Stimulated activated CD4-positive, alpha-beta T cell treated with anti-CD3 and anti-CD28 coated beads, TNF-alpha, amount 100 ng/mL, for 24 hours (primary cell): ENCODE data around the gene KIRREL3.
A peak's percentile ranks its signal among the peaks of the same experiment; 100 is the strongest.

Source experiments
- DNase-seq, 3 experiments: peaks; one replicate each; pipeline ENCODE4 v3.0.0-alpha.2; 2020; ENCODE audit warnings: low read depth in 3 of 3

The KIRREL3 gene

DNA sequence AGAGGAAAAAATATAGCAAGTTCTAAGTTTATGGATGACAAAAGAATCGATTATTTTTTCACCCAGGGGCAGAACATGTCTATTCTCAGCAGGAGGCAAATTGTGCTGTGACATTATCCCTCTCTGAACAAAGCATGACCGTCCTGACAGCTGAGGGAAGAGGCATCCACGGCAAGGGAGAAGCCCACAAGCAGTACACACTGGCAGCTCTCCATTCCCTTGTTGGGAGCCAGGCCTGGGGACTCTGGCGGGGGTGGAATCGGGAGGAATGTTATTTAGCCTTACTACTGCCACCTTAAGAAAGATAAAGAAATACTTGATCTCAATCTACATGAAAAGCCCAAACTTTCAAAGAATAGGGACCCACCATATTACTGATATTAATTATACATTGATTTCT is 3.4 kb downstream of the KIRREL3 start:
- DNase-seq: no peak

DNA sequence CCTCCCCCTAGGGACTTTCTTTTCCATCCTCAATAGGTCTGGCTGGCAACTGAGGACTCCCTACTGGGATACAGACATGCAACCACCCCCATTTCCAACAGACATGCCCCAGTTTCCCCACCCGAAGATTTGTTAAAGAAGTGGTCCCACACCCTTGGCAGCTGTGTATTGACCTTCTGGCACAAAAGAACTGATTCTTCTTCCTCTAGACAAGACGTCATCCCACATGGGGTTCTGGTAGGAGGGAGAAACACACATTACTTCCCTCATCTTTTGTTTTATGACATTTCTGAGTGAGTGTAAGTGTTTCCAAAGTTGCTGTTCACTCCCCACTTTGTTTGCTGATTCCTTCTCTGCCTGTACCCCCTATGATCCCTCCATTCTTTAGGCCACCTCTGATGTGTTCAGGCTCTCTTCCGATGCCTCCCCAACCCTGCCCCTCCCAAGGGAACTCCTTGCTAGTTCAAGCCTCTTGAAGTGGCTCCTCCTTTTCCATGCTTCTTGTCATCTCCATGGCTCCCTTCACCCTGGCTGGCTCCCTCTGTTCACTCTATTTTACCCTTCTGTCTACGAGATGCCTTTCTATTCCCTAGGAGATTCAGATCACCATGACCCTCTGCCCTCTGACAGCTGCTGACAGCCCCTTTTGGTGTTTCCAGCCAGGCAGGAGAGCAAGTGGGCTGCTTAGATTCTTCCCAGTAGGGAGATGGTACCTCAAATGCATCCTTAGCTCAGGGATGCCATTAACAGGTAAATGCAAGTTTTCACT is 4.3 kb downstream of the KIRREL3 start:
- DNase-seq: no peak

DNA sequence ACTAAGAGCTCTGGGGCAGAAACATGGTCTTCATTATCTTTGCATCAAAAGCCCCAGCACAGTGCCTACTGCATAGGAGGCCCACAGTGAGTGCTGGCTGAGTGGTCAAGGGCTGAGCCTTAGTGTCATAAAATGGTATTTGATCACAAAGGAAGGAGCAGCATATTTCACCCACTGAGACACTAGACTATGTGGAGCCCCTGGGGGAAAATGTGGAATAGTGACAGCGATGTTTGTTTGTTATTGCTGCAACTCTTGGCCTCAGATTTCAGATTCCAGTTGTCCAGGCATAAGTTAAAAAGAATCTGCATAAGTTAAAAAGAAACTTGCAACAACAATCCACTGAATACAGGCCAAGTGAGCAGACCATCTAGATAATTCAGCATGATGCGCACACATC is 7.0 kb downstream of the KIRREL3 start:
- DNase-seq: no peak

DNA sequence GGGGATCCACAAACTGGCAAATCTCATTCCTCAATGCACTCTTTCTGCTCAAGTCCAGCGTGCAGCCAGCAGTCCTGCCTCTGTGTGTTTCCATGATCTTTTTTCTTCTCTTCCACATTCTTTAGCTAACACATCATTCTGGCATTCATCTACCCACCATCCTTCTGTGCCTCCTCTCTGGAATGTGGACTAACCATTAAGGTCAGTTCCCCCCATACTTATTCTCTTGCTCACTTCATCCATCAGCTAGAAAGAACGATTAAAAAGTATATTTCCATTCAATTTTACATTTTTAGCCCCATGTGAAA is 7.8 kb downstream of the KIRREL3 start:
- DNase-seq: no peak

DNA sequence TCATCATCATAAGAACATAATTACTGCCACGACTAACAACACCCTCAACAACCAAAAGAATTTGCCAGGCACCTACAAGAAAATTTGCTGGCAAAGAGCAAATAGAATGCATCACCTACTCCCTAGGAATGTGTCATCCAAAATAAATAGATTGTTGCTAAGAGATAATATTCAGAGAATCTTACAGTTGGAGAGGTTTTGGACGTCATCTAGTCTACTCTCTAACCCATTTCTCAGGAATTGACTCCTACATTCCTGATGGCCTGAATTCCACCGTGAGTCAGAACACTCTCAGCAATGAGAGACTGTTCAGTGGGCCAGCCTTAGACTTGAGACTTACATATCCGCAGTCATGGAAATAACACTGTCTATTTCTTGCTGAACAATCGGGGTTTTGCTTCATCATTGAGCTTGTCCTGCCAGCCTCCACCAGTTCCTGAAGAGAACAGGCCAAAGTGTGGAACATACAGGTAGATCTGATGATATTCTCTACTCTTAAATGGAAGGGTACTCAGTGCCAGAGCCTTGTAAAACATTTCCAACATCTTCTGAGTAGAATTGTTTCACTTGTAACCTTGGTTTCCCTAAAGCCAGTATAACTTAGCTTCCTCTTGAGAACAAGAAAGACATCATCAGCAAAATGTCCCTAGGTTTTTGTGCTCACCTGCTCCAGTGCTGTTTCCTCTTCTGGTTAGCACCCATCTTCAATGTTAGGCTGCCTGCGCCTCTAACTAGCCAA is 8.3 kb downstream of the KIRREL3 start:
- DNase-seq: no peak

DNA sequence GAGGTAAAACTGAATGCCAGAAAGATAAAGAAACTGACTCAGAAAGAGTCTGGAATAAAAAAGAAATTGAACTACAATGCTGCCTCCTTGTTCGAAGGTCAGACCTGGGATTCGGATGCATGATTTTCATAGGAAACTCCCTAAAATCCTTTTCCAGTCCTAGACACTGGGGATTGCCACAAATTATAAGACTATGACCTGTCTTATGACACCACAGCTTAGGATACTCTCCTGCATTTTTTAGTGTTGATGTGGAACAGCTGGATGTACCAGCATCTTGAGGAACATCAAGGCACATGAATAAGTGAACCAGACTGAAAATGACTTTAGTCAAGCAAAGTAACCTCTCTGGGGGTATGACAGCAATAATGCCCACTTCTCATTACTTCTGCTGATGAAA is 9.0 kb downstream of the KIRREL3 start:
- DNase-seq: no peak

DNA sequence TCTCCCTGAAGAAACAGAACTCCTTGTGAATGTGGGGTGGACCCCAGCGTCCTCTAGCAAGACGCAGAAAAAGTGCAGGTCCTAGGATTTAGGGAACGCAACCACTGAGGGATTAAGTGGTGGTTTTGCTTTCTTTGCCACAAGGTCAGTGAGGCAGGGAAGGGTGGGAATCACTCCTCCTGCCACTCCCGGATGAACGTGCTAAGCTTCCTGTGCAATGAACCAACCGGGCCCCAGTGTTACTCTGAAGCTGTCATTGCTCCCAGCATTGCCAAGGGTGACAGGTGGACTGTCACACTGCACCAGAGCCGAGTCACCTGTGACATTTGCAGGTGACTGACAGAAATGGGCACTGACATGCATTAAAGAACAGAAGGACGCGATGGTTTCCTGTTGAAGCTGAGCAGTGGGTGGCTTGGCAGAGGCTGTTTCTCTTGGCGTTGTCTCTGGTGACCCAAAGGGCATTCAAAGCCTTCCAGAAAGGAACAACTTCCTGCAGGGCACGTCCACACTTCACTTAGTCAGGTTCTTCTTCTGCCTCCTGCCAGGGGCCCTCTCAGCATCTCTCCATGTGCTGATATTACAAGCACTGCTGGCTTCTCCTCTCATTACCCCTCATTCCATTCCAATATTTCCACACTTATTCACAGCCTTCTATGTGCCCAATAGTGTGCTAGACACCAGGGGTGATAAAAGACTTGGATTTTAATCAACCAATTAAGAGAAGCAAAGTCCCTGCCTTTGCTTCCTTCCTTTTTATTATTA is 9.7 kb downstream of the KIRREL3 start:
- DNase-seq: no peak

DNA sequence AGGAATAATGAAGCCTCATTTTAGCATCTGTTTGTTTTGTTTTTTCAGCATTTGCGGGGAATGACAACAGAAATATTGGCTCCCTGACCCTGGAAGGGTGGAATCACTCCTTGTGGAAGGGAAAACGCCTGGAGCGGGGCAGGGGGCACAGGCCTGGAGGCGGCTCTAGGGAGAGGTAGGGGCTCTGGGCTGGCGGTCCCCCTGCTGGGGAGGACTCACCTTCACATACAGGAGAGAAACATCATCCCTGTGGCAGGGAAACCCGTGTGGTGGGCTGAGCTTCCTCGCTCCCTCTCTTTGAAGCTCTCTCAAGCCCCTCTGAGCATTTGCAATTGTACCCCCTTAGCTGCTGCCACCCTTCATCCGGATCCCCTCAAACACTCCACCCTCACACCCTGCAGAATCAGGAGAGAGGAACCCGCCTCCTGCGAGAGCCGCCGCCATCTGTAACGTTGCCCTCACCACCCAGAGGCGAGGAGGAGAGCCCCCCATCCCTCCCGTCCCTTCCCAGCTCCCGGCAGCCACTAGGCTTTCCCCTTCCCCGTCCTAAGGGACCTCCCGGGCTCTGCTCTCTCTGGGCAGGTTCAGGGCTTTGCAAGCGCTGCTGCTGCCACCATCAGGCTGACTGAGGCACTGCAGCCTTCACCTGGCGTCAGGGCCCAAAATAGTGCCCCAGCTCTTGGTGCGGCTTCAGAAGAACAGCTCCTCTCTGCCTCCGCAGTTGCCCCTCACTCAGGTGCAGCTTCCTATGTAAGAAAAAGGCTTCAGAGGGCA is 10.4 kb downstream of the KIRREL3 start:
- DNase-seq: peak; percentile 5 to 52 (median 24)

DNA sequence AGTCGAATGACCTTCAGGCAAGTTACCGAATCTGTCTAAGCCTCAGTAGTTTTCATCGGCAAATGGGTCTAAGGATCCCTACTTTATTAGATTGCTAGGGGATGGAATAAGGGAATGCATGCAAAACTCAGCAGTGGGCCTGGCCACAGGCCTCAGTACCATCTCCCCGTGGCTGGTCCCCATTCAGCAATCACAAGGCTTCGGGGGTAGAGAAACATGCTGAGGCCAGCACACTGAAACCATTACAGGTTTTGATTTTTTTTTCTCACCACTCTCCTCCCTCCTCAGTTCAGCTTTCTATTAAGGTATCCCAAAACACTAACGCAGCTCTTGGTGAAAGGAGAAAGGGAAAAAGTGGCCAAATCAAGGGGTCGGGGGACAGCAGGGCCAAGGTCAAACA is 11.9 kb downstream of the KIRREL3 start:
- no peak for DNase-seq

DNA sequence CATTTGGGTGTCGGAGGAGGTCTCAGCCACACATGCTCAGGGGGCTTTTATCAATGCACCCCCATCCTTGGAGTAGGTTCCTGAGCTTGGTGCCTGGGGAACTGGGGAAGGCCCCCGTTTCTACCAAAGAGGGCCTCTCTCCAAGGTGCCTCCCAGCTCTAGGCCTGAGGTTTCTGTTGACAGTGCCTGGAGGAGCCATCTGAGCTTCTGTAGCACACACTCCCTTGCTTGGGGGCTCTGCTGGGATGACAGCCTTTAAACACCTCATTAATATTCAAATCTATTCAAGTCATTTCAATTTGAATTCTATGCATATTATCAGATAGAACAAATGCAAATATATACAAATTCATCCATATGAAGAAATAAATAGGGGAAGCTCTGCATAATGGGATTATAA is 18.9 kb downstream of the KIRREL3 start:
- DNase-seq: no peak

DNA sequence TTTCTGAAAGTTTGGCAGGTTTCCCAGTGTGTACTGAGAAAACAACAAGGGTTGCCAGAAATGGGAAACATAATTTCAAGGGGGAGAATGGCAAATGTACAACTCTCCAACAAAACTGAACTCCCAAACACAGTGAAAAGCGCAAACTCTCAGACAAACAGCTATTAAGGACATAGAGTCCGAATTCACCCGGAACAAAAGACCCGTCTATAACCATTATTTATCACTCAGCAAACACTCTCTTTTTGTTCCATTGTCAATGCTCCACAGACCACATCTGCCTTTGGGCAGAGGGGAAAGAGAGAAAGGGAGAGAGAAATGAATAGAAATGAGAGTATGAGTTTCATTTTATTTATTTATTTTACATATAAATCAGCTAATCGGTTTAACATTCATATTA is 21.7 kb downstream of the KIRREL3 start:
- no peak for DNase-seq

DNA sequence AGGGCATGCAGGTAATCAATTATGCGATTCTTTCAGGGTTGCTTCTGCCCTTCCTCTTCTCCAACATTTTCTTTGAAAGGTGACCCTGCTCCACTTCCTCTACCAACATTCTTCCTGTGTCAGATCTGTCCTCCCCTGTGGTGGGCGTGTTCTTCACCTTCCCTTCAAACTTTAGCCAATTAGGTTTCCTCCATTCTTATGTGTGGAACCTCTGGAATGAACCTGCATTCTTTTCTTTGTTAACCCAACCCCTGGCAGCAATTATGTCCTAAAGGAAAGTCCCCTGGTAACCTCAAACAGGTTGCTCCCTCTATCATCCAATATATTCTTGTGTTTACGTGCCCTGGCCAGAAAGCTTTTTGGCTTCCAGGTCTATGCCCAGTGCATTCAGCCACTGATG is 22.4 kb downstream of the KIRREL3 start:
- DNase-seq: no peak

DNA sequence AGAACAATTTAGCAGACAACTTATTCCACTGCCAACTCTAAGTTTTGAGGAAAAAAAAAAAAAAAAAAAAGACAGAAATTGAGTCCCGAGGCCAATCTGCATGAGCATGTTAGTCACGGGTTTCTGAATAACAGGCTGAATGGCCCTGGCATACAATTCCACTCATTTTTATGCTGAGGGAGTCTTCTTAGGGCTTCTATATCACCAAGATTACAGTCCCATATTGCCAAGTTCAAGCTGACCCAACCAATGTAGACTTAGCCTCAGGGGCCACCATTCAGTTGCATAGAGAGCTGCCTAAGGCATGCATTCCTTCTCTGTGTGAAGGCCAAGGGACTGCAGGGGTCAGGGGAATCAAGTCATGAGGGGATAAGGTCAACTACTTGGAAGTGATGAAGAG is 27.5 kb downstream of the KIRREL3 start:
- DNase-seq: no peak

DNA sequence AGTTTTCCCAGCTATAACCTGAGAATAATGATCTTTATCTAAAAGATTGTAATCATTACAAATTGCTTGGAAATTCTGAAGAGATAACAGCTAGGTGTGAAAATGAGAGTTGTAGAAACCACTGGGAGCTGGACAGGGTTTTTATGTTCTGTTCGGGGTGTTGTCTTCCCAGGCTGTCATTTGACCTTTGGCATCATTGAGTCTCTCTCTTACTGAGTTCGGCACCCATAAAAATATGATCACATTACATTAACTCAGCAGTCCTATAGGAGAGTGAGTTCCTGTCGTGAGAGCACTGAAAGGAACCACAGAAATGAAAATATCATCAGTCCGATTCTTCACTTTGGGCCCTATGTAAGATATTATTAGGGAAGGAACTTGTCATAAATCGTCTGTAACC is 29.3 kb downstream of the KIRREL3 start:
- DNase-seq: no peak

DNA sequence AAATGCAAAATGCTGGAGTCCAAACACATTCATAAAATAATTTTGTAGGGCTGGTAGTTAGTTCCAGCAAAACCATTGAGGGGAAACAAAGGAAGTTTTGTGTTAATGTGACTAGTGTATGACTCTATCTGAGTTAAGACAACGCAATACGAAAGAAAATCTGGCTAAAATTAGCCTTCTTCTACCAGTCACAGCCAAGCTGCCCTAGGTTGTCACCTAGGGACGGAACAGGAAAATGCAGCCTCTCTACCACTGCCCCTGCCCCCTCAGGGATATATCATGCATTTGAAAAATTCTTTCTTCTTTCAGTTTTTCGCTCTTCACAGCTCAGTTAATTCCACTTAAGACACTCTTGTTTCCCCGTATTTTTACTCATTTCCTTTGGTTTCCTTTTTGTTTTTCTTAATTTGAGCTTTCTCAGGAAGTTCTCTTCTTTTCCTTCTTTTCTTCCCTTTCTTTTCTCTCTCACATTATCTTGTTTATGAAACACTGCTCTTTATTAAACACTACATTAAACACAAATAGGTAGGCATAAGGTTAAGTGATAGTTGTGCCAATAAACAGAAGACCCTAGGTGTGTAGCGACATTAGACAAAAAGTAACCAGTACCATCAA is 30.6 kb downstream of the KIRREL3 start:
- DNase-seq: no peak

DNA sequence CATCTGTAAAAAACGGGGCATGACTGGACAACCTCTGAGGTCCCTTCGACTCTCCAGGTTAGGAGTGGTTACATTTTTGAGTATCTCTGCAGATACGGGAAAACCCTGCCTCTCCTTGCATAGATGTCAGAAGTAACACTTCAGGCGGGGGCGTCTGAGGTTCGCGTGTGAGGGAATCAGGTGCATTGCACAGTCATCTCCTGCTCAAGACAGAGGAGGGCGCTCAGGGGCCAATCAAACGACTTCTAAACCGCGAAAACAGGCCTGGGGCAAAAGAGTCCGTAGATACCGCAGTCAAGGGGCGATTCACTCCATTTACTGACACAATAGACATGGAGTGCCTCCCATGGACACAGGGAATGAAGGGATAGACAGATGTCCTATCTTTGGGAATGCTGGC is 31.7 kb downstream of the KIRREL3 start:
- no peak for DNase-seq

DNA sequence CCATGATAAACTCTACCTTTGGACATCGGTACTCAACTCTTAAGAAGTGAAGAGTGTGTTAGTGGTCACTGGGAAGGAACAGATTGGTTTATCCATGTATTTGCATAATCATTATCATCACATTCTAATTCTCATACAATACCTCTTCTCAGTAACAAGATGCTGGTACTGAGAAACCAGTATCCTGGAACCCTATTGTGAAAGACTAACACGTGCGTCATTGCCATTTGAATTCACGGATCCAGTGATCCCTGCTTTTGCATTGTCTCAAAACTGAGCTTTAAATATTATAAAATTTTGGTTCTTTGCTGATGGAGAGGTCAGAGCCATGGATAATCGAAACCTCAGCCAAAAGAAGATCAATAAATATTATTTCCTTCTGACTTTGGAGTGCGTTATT is 35.2 kb downstream of the KIRREL3 start:
- DNase-seq: no peak

DNA sequence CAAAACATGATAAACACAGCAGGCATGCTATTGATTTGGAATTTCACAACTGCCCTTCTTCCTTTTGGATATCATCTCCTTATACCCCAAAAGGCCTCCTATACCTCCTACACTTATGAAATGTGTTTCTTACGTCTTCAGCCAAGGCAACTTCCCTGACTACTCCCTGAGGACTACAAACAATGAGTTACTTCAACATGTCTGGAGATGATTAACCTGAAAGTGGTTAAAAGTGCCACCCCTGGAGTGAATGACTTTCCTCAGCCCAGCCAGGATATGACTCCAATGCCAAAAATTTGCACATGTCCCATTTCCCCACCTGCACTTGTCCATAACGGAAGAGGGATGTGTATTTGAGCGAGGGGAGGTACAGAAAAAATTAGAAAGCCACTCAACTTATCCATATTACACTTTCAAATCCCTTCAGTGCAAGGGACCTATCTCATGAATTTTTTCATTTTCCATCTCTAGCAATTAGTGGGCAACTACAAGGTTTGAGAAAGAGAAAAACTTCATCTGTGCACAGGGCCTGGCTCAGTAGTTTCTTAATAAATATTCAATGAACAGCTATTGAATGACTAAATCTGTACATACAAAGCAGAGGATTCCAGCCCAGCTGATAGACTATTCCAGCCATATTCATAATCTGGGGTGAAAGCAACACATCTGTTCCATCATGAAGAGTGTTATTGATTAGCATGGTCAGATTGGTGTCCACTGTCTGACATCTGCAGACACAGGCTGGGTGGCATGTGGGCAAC is 36.8 kb downstream of the KIRREL3 start:
- DNase-seq: no peak

DNA sequence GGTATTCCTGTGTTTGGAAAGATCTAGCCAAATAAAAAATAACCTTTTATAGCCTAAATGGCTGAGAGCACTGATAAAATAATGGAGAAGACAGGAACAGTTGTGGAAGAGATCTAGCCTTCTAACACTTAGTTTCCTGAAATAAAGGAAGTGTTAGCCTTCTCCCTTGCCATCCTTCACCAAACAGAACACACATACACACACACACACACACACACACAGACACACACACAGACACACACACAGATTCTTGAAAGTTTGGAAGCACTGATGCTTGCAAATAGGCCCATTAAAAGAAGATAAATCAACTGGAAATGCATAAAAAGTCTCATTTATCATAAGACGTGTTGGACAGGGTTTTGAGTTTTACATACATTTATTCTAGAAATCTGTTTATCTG is 37.5 kb downstream of the KIRREL3 start:
- no peak for DNase-seq

DNA sequence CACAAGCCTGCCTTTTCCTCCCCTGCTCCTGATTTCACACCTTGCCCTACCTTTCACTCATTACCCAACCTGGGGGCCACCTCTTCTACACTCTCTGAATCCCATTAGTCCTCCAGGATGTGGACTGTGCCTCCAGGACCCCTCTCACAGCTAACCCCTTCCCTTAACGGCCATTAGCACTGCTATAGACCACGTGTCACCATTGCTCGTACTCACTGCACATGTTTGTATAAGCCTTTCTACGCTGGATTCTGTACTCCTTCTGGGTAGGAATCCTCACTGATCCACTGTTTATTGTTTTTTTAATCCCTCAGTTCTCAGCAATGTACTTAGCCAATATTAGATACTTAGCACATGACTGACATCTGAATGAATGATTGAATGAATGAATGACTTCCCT is 40.9 kb downstream of the KIRREL3 start:
- DNase-seq: no peak

DNA sequence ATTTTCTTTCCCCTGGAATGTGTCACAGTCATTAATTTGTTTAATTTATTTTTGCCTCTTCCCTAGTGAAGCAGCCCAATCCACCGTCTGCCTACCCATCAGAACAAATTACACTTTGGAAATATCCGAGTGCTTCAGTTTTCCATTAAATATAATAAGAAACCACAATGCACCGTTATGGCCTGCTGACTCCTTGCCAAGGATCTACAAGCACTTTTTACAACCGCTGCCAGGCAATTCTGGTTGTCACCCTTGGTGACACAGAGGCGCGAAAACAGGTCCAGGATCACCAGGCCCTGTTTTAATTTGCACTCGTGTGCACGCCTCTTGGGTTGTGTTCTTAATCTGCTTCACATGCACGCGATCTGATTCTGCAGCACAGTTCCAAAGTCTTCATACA is 43.9 kb downstream of the KIRREL3 start:
- no peak for DNase-seq
